Body of pancreas (tissue), 4 donors: ENCODE data around the gene HTR6.
"Not testable (repeated sequence)": the region's sequence is repeated elsewhere in the genome, so short reads cannot be mapped to it uniquely, and the experiment has no call there.

ENCODE experiments used
- POLR2A ChIP-seq, 3 donors: fragments of 450-650 bp; IDR thresholded peaks; one replicate each; pipeline ENCODE4 v1.6.1; 2016; ENCODE audit warnings: antibody characterized with exemption in 3 of 3, mild to moderate bottlenecking in 2 of 3
- TF ChIP-seq, protein P1 (sequence below), 7 experiments: fragments of 450-650 bp in 4 of 7; fragments of 200-600 bp in 3 of 7; sonication (generic) in 3 of 7; IDR thresholded peaks; one replicate each; pipeline ENCODE4 v1.5.1; 2016 to 2019; ENCODE audit warnings: antibody characterized with exemption in 7 of 7

DNA sequence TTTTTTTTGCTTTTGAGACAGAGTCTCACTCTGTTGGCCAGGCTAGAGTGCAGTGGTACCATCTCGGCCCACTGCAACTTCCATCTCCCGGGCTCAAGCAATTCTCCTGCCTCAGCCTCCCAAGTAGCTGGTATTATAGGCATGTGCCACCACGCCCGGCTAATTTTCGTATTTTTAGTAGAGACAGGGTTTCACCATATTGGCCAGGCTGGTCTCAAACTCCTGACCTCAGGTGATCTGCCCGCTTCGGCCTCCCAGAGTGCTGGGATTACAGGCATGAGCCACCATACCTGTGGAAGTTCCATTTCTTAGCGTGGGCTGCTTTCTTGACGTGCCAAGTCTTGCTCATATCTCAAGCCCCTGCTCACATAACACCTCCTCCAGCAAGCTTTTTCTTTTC is 29.6 kb upstream of the HTR6 start:
- TF ChIP-seq POLR2A (IDR thresholded peaks at IDR 0.05) = not testable (repeated sequence)
- TF ChIP-seq, protein P1, sequence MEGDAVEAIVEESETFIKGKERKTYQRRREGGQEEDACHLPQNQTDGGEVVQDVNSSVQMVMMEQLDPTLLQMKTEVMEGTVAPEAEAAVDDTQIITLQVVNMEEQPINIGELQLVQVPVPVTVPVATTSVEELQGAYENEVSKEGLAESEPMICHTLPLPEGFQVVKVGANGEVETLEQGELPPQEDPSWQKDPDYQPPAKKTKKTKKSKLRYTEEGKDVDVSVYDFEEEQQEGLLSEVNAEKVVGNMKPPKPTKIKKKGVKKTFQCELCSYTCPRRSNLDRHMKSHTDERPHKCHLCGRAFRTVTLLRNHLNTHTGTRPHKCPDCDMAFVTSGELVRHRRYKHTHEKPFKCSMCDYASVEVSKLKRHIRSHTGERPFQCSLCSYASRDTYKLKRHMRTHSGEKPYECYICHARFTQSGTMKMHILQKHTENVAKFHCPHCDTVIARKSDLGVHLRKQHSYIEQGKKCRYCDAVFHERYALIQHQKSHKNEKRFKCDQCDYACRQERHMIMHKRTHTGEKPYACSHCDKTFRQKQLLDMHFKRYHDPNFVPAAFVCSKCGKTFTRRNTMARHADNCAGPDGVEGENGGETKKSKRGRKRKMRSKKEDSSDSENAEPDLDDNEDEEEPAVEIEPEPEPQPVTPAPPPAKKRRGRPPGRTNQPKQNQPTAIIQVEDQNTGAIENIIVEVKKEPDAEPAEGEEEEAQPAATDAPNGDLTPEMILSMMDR (IDR thresholded peaks at IDR 0.05) = not testable (repeated sequence)
